Measurements from ENCODE around the gene ETFBKMT.

ETFBKMT gene

DNA sequence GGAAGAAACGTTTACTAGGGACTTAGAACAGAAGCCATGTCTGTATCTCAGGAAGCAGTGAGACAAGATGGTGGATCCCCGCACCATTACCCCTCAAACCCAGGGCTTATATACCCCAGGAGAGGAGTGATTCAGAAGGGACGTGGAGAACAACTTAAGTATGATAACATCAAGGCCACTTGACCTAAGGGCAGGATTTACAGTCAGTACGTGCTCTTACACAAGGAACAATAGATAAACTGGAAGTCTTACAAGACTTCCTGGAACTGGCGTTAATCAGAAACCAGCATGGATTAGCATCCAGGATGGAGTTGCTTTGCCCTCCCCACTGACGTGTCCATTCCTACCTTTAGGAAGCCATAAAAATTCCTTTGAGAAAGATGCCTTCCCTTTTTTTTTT, 8.6 kb upstream of the ETFBKMT start:
- Histone ChIP-seq H3K4me2 (ENCODE audit: low read length) (no peak overlapping the region), H3K9me2 (replicated peaks; ENCODE audit: control insufficient read depth, low read length) (no peaks in the 10 kb centered on the region), H3K79me2 (ENCODE audit: control insufficient read depth, low read length) (no peaks in the 10 kb centered on the region), H3K36me3 (ENCODE audit: control insufficient read depth, low read length) (no peaks in the 10 kb centered on the region), H3K4me1 (ENCODE audit: control insufficient read depth, low read length) (peaks cover 23% of the 10 kb centered on the region), H3K4me3 (ENCODE audit: low read length) (no peak overlapping the region), H3K27me3 (ENCODE audit: control insufficient read depth, low read length) (no peaks in the 10 kb centered on the region), H4K20me1 (ENCODE audit: control insufficient read depth, insufficient read depth, low read depth, low read length) (no peaks in the 10 kb centered on the region), H3K9me3 (ENCODE audit: control insufficient read depth, insufficient read depth, low read length) (no peaks in the 10 kb centered on the region), H3F3A (ENCODE audit: control insufficient read depth, insufficient read depth) (no peaks in the 10 kb centered on the region), H3K27ac (ENCODE audit: low read depth, low read length) (no peak overlapping the region)
- TF ChIP-seq EZH2phosphoT487 (IDR thresholded peaks at IDR 0.05; ENCODE audit: borderline replicate concordance, low read length): no peak
- TF ChIP-seq, protein P1, sequence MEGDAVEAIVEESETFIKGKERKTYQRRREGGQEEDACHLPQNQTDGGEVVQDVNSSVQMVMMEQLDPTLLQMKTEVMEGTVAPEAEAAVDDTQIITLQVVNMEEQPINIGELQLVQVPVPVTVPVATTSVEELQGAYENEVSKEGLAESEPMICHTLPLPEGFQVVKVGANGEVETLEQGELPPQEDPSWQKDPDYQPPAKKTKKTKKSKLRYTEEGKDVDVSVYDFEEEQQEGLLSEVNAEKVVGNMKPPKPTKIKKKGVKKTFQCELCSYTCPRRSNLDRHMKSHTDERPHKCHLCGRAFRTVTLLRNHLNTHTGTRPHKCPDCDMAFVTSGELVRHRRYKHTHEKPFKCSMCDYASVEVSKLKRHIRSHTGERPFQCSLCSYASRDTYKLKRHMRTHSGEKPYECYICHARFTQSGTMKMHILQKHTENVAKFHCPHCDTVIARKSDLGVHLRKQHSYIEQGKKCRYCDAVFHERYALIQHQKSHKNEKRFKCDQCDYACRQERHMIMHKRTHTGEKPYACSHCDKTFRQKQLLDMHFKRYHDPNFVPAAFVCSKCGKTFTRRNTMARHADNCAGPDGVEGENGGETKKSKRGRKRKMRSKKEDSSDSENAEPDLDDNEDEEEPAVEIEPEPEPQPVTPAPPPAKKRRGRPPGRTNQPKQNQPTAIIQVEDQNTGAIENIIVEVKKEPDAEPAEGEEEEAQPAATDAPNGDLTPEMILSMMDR (IDR thresholded peaks at IDR 0.05; ENCODE audit: low read depth, low read length, poor library complexity, severe bottlenecking): no peak

- Histone ChIP-seq H3K9me3 (ENCODE audit: control insufficient read depth, insufficient read depth, low read length) (no peaks in the 10 kb centered on the region), H3K4me1 (ENCODE audit: control insufficient read depth, low read length) (peaks cover 17% of the 10 kb centered on the region), H3K79me2 (ENCODE audit: control insufficient read depth, low read length) (no peaks in the 10 kb centered on the region), H3K27ac (ENCODE audit: low read depth, low read length) (no peak overlapping the region), H4K20me1 (ENCODE audit: control insufficient read depth, insufficient read depth, low read depth, low read length) (no peaks in the 10 kb centered on the region), H3K27me3 (ENCODE audit: control insufficient read depth, low read length) (no peaks in the 10 kb centered on the region), H3K4me2 (ENCODE audit: low read length) (no peak overlapping the region), H3K36me3 (ENCODE audit: control insufficient read depth, low read length) (no peaks in the 10 kb centered on the region), H3F3A (ENCODE audit: control insufficient read depth, insufficient read depth) (no peaks in the 10 kb centered on the region), H3K9me2 (replicated peaks; ENCODE audit: control insufficient read depth, low read length) (no peaks in the 10 kb centered on the region), H3K4me3 (ENCODE audit: low read length) (no peak overlapping the region)
- TF ChIP-seq, protein P1 (IDR thresholded peaks at IDR 0.05; ENCODE audit: low read depth, low read length, poor library complexity, severe bottlenecking): no peak
- TF ChIP-seq EZH2phosphoT487 (IDR thresholded peaks at IDR 0.05; ENCODE audit: borderline replicate concordance, low read length): no peak
Measured at GRCh38 chr12:31651893-31652521, 7.5 kb upstream of the ETFBKMT start.

- Histone ChIP-seq H3K9me3 (ENCODE audit: control insufficient read depth, insufficient read depth, low read length) (no peaks in the 10 kb centered on the region), H4K20me1 (ENCODE audit: control insufficient read depth, insufficient read depth, low read depth, low read length) (no peaks in the 10 kb centered on the region), H3F3A (ENCODE audit: control insufficient read depth, insufficient read depth) (peaks cover 3% of the 10 kb centered on the region; the same call in 1 of the 2 replicates), H3K27ac (ENCODE audit: low read depth, low read length) (no peak overlapping the region), H3K4me2 (ENCODE audit: low read length) (no peak overlapping the region), H3K4me3 (ENCODE audit: low read length) (no peak overlapping the region), H3K9me2 (replicated peaks; ENCODE audit: control insufficient read depth, low read length) (no peaks in the 10 kb centered on the region), H3K36me3 (ENCODE audit: control insufficient read depth, low read length) (peaks cover 3% of the 10 kb centered on the region; the same call in 1 of the 2 replicates), H3K27me3 (ENCODE audit: control insufficient read depth, low read length) (no peaks in the 10 kb centered on the region), H3K4me1 (ENCODE audit: control insufficient read depth, low read length) (peaks cover 26% of the 10 kb centered on the region), H3K79me2 (ENCODE audit: control insufficient read depth, low read length) (no peaks in the 10 kb centered on the region)
- no peak for TF ChIP-seq EZH2phosphoT487 (IDR thresholded peaks at IDR 0.05; ENCODE audit: borderline replicate concordance, low read length)
- TF ChIP-seq, protein P1 (IDR thresholded peaks at IDR 0.05; ENCODE audit: low read depth, low read length, poor library complexity, severe bottlenecking): no peak
Measured at GRCh38 chr12:31655208-31655607, 4.3 kb upstream of the ETFBKMT start.

Measured in DOHH2 (cell line).